Measurements from ENCODE around the gene ADGRD1.

The ADGRD1 gene

DNA sequence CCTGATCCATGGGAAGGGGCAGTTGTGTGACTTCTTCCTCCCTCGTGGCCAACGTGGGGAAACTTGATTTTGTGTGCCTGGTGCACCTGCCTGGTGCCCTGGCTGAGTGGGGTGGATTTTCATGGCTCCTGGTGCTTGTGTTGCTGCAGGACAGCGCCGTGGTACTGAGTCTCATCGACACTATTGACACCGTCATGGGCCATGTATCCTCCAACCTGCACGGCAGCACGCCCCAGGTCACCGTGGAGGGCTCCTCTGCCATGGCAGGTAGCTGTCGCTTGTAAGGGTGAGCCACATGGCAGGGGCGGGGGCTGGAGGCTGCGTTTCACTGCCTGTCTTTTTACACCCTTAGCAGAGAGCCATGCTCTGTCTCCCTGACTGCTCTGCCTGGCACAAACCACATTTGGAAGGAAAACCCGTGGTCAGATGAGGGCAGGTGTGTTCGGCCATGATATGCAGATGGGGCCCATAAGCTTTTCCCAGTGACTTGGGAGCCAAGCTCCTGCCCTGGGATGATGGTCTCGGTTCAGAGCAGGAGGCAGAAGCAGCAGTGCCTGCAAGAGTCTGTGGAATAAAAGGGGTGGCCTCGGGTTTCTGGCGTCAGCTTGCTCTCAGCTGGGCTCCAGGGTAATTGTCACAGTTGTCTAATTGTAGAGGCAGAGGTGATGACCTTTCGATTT, 49.5 kb downstream of the ADGRD1 start:
- no peak for DNase-seq
- Histone ChIP-seq H2AFZ (ENCODE audit: low read depth, low read length) (no peak overlapping the region), H3K9ac (ENCODE audit: low read depth, low read length) (no peak overlapping the region), H3K4me3 (ENCODE audit: low read depth in 1 of 2, low read length in 2 of 2) (no peak overlapping the region), H4K20me1 (ENCODE audit: insufficient read depth, low read length) (no peaks in the 10 kb centered on the region), H3K27me3 (ENCODE audit: insufficient read depth, low read length, poor library complexity) (no peaks in the 10 kb centered on the region), H3K79me2 (ENCODE audit: insufficient read depth, low read length) (no peaks in the 10 kb centered on the region), H3K9me3 (ENCODE audit: insufficient read depth, low read length, severe bottlenecking) (no peaks in the 10 kb centered on the region), H3K27ac (ENCODE audit: low read length) (no peak overlapping the region), H3K36me3 (ENCODE audit: insufficient read depth, low read length) (no peaks in the 10 kb centered on the region), H3K4me2 (ENCODE audit: insufficient read depth, low read length) (no peak overlapping the region), H3K4me1 (ENCODE audit: insufficient read depth, low read length) (no peaks in the 10 kb centered on the region)
- ATAC-seq (ENCODE audit: insufficient read depth, low read depth), result no peak
- TF ChIP-seq EZH2 (IDR thresholded peaks at IDR 0.05; ENCODE audit: borderline replicate concordance, low read depth, low read length, severe bottlenecking), result no peak
- TF ChIP-seq, protein P1, sequence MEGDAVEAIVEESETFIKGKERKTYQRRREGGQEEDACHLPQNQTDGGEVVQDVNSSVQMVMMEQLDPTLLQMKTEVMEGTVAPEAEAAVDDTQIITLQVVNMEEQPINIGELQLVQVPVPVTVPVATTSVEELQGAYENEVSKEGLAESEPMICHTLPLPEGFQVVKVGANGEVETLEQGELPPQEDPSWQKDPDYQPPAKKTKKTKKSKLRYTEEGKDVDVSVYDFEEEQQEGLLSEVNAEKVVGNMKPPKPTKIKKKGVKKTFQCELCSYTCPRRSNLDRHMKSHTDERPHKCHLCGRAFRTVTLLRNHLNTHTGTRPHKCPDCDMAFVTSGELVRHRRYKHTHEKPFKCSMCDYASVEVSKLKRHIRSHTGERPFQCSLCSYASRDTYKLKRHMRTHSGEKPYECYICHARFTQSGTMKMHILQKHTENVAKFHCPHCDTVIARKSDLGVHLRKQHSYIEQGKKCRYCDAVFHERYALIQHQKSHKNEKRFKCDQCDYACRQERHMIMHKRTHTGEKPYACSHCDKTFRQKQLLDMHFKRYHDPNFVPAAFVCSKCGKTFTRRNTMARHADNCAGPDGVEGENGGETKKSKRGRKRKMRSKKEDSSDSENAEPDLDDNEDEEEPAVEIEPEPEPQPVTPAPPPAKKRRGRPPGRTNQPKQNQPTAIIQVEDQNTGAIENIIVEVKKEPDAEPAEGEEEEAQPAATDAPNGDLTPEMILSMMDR (IDR thresholded peaks at IDR 0.05; ENCODE audit: borderline replicate concordance, extremely low read depth, low read length, poor library complexity, severe bottlenecking), result no peak

DNA sequence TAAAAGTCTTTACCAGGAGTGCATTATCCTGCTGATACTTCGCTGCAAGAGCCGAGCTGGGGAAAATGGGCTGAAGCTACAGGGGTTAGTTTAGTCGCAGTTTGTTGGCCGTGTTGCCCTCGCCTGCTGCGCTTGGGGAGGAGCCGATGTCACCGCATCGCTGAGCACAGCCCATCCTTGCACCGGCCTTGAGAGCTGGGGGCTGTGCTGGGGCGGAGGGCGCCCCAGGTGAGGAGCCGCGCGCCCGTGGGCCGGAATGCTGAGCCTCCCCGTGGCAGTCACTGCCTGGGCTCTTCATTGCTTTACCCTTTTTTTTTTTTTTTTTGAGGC, 50.0 kb downstream of the ADGRD1 start:
- no peak overlapping the region for H3K4me3 ChIP-seq (ENCODE audit: low read depth in 1 of 2, low read length in 2 of 2)
- H3K9ac ChIP-seq (ENCODE audit: low read depth, low read length), result no peak overlapping the region
- H3K4me2 ChIP-seq (ENCODE audit: insufficient read depth, low read length), result no peak overlapping the region
- H2AFZ ChIP-seq (ENCODE audit: low read depth, low read length), result no peak overlapping the region
- H3K9me3 ChIP-seq (ENCODE audit: insufficient read depth, low read length, severe bottlenecking), result no peaks in the 10 kb centered on the region
- H3K27me3 ChIP-seq (ENCODE audit: insufficient read depth, low read length, poor library complexity), result no peaks in the 10 kb centered on the region
- no peak for ATAC-seq (ENCODE audit: insufficient read depth, low read depth)
- no peaks in the 10 kb centered on the region for H3K4me1 ChIP-seq (ENCODE audit: insufficient read depth, low read length)
- H3K79me2 ChIP-seq (ENCODE audit: insufficient read depth, low read length), result no peaks in the 10 kb centered on the region
- DNase-seq, result no peak
- no peak overlapping the region for H3K27ac ChIP-seq (ENCODE audit: low read length)
- TF ChIP-seq, protein P1 (IDR thresholded peaks at IDR 0.05; ENCODE audit: borderline replicate concordance, extremely low read depth, low read length, poor library complexity, severe bottlenecking), result no peak
- TF ChIP-seq EZH2 (IDR thresholded peaks at IDR 0.05; ENCODE audit: borderline replicate concordance, low read depth, low read length, severe bottlenecking), result no peak
- no peaks in the 10 kb centered on the region for H3K36me3 ChIP-seq (ENCODE audit: insufficient read depth, low read length)
- no peaks in the 10 kb centered on the region for H4K20me1 ChIP-seq (ENCODE audit: insufficient read depth, low read length)

DNA sequence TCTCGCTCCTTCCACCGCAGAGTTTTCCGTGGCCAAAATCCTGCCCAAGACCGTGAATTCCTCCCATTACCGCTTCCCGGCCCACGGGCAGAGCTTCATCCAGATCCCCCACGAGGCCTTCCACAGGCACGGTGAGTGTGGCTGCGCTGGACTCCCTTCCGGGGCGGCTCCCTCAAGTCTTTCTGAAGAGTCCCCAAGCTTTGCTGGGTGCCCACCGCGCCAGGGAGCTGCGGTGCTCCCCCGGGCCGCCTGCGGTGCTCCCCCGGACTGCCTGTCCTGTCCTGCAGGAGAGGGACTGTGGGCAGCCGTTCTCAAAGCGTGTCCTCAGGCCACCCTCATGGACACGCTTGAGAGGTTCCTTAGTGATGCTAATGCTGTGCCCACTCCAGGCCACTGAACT, 50.5 kb downstream of the ADGRD1 start:
- Histone ChIP-seq H3K9ac (ENCODE audit: low read depth, low read length) (no peak overlapping the region), H3K27ac (ENCODE audit: low read length) (no peak overlapping the region), H3K79me2 (ENCODE audit: insufficient read depth, low read length) (no peaks in the 10 kb centered on the region), H3K27me3 (ENCODE audit: insufficient read depth, low read length, poor library complexity) (no peaks in the 10 kb centered on the region), H3K36me3 (ENCODE audit: insufficient read depth, low read length) (no peaks in the 10 kb centered on the region), H3K4me3 (ENCODE audit: low read depth in 1 of 2, low read length in 2 of 2) (no peak overlapping the region), H3K9me3 (ENCODE audit: insufficient read depth, low read length, severe bottlenecking) (no peaks in the 10 kb centered on the region), H3K4me2 (ENCODE audit: insufficient read depth, low read length) (no peak overlapping the region), H2AFZ (ENCODE audit: low read depth, low read length) (no peak overlapping the region), H3K4me1 (ENCODE audit: insufficient read depth, low read length) (no peaks in the 10 kb centered on the region), H4K20me1 (ENCODE audit: insufficient read depth, low read length) (no peaks in the 10 kb centered on the region)
- no peak for DNase-seq
- no peak for TF ChIP-seq EZH2 (IDR thresholded peaks at IDR 0.05; ENCODE audit: borderline replicate concordance, low read depth, low read length, severe bottlenecking)
- TF ChIP-seq, protein P1 (IDR thresholded peaks at IDR 0.05; ENCODE audit: borderline replicate concordance, extremely low read depth, low read length, poor library complexity, severe bottlenecking), result no peak
- ATAC-seq (ENCODE audit: insufficient read depth, low read depth), result no peak

Measured in DND-41 (cell line).